ENCODE measurements around the gene WNK4.

The WNK4 gene

GRCh38 chr17:42783062-42783790, 2.8 kb downstream of the WNK4 start:
- Histone ChIP-seq H3K36me3 (ENCODE audit: control insufficient read depth, insufficient read depth, low read length) (no peaks in the 10 kb centered on the region), H3K4me3 (ENCODE audit: insufficient read depth, low read depth, low read length) (no peak overlapping the region), H3K9me3 (ENCODE audit: control insufficient read depth, low read length) (no peaks in the 10 kb centered on the region), H3K27me3 (ENCODE audit: control insufficient read depth, insufficient read depth, low read length, poor library complexity, severe bottlenecking) (peaks cover 56% of the 10 kb centered on the region), H3K27ac (ENCODE audit: insufficient read depth, low read depth, low read length, poor library complexity, severe bottlenecking) (no peak overlapping the region), H3K4me1 (ENCODE audit: control insufficient read depth, insufficient read depth, low read length) (no peaks in the 10 kb centered on the region)
- WGBS, 2 experiments, result 57 to 60% methylated on average over 9 of the region's 9 CpGs

GRCh38 chr17:42783791-42784138, 3.4 kb downstream of the WNK4 start:
- Histone ChIP-seq H3K4me1 (ENCODE audit: control insufficient read depth, insufficient read depth, low read length) (no peaks in the 10 kb centered on the region), H3K27ac (ENCODE audit: insufficient read depth, low read depth, low read length, poor library complexity, severe bottlenecking) (no peak overlapping the region), H3K4me3 (ENCODE audit: insufficient read depth, low read depth, low read length) (no peak overlapping the region), H3K36me3 (ENCODE audit: control insufficient read depth, insufficient read depth, low read length) (no peaks in the 10 kb centered on the region), H3K9me3 (ENCODE audit: control insufficient read depth, low read length) (no peaks in the 10 kb centered on the region), H3K27me3 (ENCODE audit: control insufficient read depth, insufficient read depth, low read length, poor library complexity, severe bottlenecking) (peaks cover 56% of the 10 kb centered on the region)
- 78% methylated on average over 22 of the region's 22 CpGs for WGBS, 2 experiments

GRCh38 chr17:42784409-42784808, 4.0 kb downstream of the WNK4 start:
- 92 to 95% methylated on average over 25 of the region's 25 CpGs for WGBS, 2 experiments
- Histone ChIP-seq H3K9me3 (ENCODE audit: control insufficient read depth, low read length) (no peaks in the 10 kb centered on the region), H3K4me3 (ENCODE audit: insufficient read depth, low read depth, low read length) (no peak overlapping the region), H3K36me3 (ENCODE audit: control insufficient read depth, insufficient read depth, low read length) (no peaks in the 10 kb centered on the region), H3K4me1 (ENCODE audit: control insufficient read depth, insufficient read depth, low read length) (no peaks in the 10 kb centered on the region), H3K27ac (ENCODE audit: insufficient read depth, low read depth, low read length, poor library complexity, severe bottlenecking) (no peak overlapping the region), H3K27me3 (ENCODE audit: control insufficient read depth, insufficient read depth, low read length, poor library complexity, severe bottlenecking) (peaks cover 56% of the 10 kb centered on the region)

GRCh38 chr17:42784811-42785592, 4.6 kb downstream of the WNK4 start:
- WGBS, 2 experiments, result 93% methylated on average over 52 of the region's 52 CpGs
- Histone ChIP-seq H3K27ac (ENCODE audit: insufficient read depth, low read depth, low read length, poor library complexity, severe bottlenecking) (no peak overlapping the region), H3K4me3 (ENCODE audit: insufficient read depth, low read depth, low read length) (no peak overlapping the region), H3K27me3 (ENCODE audit: control insufficient read depth, insufficient read depth, low read length, poor library complexity, severe bottlenecking) (peaks cover 56% of the 10 kb centered on the region), H3K4me1 (ENCODE audit: control insufficient read depth, insufficient read depth, low read length) (no peaks in the 10 kb centered on the region), H3K9me3 (ENCODE audit: control insufficient read depth, low read length) (no peaks in the 10 kb centered on the region), H3K36me3 (ENCODE audit: control insufficient read depth, insufficient read depth, low read length) (no peaks in the 10 kb centered on the region)

- H3K27ac ChIP-seq (ENCODE audit: insufficient read depth, low read depth, low read length, poor library complexity, severe bottlenecking), result no peak overlapping the region
- no peak overlapping the region for H3K4me3 ChIP-seq (ENCODE audit: insufficient read depth, low read depth, low read length)
- WGBS, 2 experiments, result 92 to 95% methylated on average over 11 of the region's 11 CpGs
- H3K27me3 ChIP-seq (ENCODE audit: control insufficient read depth, insufficient read depth, low read length, poor library complexity, severe bottlenecking), result peaks cover 33% of the 10 kb centered on the region
- no peaks in the 10 kb centered on the region for H3K36me3 ChIP-seq (ENCODE audit: control insufficient read depth, insufficient read depth, low read length)
- H3K9me3 ChIP-seq (ENCODE audit: control insufficient read depth, low read length), result no peaks in the 10 kb centered on the region
- H3K4me1 ChIP-seq (ENCODE audit: control insufficient read depth, insufficient read depth, low read length), result no peaks in the 10 kb centered on the region
These were observed 6.9 kb downstream of the WNK4 start for GRCh38 chr17:42787266-42787665.

GRCh38 chr17:42791948-42792347, 11.5 kb downstream of the WNK4 start:
- Histone ChIP-seq H3K27ac (ENCODE audit: insufficient read depth, low read depth, low read length, poor library complexity, severe bottlenecking) (no peak overlapping the region), H3K36me3 (ENCODE audit: control insufficient read depth, insufficient read depth, low read length) (no peaks in the 10 kb centered on the region), H3K4me1 (ENCODE audit: control insufficient read depth, insufficient read depth, low read length) (no peaks in the 10 kb centered on the region), H3K9me3 (ENCODE audit: control insufficient read depth, low read length) (no peaks in the 10 kb centered on the region), H3K4me3 (ENCODE audit: insufficient read depth, low read depth, low read length) (no peak overlapping the region), H3K27me3 (ENCODE audit: control insufficient read depth, insufficient read depth, low read length, poor library complexity, severe bottlenecking) (peaks cover 5% of the 10 kb centered on the region)
- WGBS, 2 experiments, result 86 to 93% methylated on average over 2 of the region's 2 CpGs

GRCh38 chr17:42792545-42792944, 12.1 kb downstream of the WNK4 start:
- Histone ChIP-seq H3K36me3 (ENCODE audit: control insufficient read depth, insufficient read depth, low read length) (no peaks in the 10 kb centered on the region), H3K27me3 (ENCODE audit: control insufficient read depth, insufficient read depth, low read length, poor library complexity, severe bottlenecking) (peaks cover 4% of the 10 kb centered on the region), H3K4me1 (ENCODE audit: control insufficient read depth, insufficient read depth, low read length) (peaks cover 1% of the 10 kb centered on the region), H3K4me3 (ENCODE audit: insufficient read depth, low read depth, low read length) (no peak overlapping the region), H3K9me3 (ENCODE audit: control insufficient read depth, low read length) (no peaks in the 10 kb centered on the region), H3K27ac (ENCODE audit: insufficient read depth, low read depth, low read length, poor library complexity, severe bottlenecking) (no peak overlapping the region)
- WGBS, 2 experiments, result 90 to 91% methylated on average over 5 of the region's 5 CpGs

- Histone ChIP-seq H3K27me3 (ENCODE audit: control insufficient read depth, insufficient read depth, low read length, poor library complexity, severe bottlenecking) (peaks cover 6% of the 10 kb centered on the region), H3K9me3 (ENCODE audit: control insufficient read depth, low read length) (no peaks in the 10 kb centered on the region), H3K4me1 (ENCODE audit: control insufficient read depth, insufficient read depth, low read length) (peaks cover 6% of the 10 kb centered on the region), H3K4me3 (ENCODE audit: insufficient read depth, low read depth, low read length) (no peak overlapping the region), H3K27ac (ENCODE audit: insufficient read depth, low read depth, low read length, poor library complexity, severe bottlenecking) (no peak overlapping the region), H3K36me3 (ENCODE audit: control insufficient read depth, insufficient read depth, low read length) (no peaks in the 10 kb centered on the region)
- 93 to 94% methylated on average over 3 of the region's 4 CpGs for WGBS, 2 experiments
These were observed 14.7 kb downstream of the WNK4 start for GRCh38 chr17:42795061-42795460.

- Histone ChIP-seq H3K4me3 (ENCODE audit: insufficient read depth, low read depth, low read length) (no peak overlapping the region), H3K27ac (ENCODE audit: insufficient read depth, low read depth, low read length, poor library complexity, severe bottlenecking) (no peak overlapping the region), H3K36me3 (ENCODE audit: control insufficient read depth, insufficient read depth, low read length) (no peaks in the 10 kb centered on the region), H3K4me1 (ENCODE audit: control insufficient read depth, insufficient read depth, low read length) (peaks cover 6% of the 10 kb centered on the region), H3K27me3 (ENCODE audit: control insufficient read depth, insufficient read depth, low read length, poor library complexity, severe bottlenecking) (peaks cover 11% of the 10 kb centered on the region), H3K9me3 (ENCODE audit: control insufficient read depth, low read length) (no peaks in the 10 kb centered on the region)
- 93 to 96% methylated on average over 10 of the region's 10 CpGs for WGBS, 2 experiments
These were observed 15.1 kb downstream of the WNK4 start for GRCh38 chr17:42795465-42795864.

- Histone ChIP-seq H3K9me3 (ENCODE audit: control insufficient read depth, low read length) (no peaks in the 10 kb centered on the region), H3K4me3 (ENCODE audit: insufficient read depth, low read depth, low read length) (no peak overlapping the region), H3K27ac (ENCODE audit: insufficient read depth, low read depth, low read length, poor library complexity, severe bottlenecking) (no peak overlapping the region), H3K27me3 (ENCODE audit: control insufficient read depth, insufficient read depth, low read length, poor library complexity, severe bottlenecking) (peaks cover 13% of the 10 kb centered on the region), H3K4me1 (ENCODE audit: control insufficient read depth, insufficient read depth, low read length) (peaks cover 6% of the 10 kb centered on the region), H3K36me3 (ENCODE audit: control insufficient read depth, insufficient read depth, low read length) (no peaks in the 10 kb centered on the region)
- 95 to 96% methylated on average over 18 of the region's 18 CpGs for WGBS, 2 experiments
These were observed 15.8 kb downstream of the WNK4 start for GRCh38 chr17:42796066-42796758.
